ENCODE results near the gene DPYSL5.
A peak's percentile ranks its signal among the peaks of the same experiment; 100 is the strongest.

Gene DPYSL5

DNA sequence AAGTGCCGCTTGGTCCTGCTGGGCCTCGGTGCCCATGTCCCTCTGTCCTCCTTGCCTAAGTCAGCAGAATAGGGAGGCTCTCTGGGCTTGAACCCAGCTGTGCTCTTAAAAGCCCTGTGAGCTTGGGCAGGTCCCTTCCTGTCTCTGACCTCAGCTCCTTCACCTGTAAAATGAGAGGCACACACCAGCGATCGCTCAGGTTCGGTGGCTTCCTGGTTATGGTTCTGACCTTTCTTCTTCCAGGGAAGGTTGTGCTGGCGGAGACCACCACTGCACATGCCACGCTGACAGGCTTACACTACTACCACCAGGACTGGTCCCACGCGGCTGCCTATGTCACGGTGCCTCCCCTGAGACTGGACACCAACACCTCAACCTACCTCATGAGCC, 86.4 kb downstream of the DPYSL5 start:
- DNase-seq: no peak

GRCh38 chr2:26934985-26935384, 87.1 kb downstream of the DPYSL5 start:
- no peak for DNase-seq

DNA sequence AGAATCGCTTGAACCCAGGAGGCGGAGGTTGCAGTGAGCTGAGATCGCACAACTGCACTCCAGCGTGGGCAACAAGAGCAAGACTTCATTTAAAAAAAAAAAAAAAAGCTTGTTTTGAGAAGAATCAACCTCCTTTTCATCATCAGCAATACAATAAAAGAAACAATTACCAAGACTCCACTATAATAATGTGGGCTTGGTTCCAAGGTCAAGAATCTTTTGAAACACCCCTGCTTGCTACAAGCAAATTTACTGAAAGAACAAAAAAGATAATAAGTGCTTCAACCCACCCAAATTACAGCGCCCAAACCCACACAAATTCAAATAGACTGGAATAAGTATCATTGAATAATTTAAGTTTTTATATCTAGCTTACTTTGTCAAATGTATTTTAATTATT, 88.9 kb downstream of the DPYSL5 start:
- no peak for DNase-seq

- no peak for DNase-seq
These were observed 90.6 kb downstream of the DPYSL5 start for GRCh38 chr2:26938399-26939118.

DNA sequence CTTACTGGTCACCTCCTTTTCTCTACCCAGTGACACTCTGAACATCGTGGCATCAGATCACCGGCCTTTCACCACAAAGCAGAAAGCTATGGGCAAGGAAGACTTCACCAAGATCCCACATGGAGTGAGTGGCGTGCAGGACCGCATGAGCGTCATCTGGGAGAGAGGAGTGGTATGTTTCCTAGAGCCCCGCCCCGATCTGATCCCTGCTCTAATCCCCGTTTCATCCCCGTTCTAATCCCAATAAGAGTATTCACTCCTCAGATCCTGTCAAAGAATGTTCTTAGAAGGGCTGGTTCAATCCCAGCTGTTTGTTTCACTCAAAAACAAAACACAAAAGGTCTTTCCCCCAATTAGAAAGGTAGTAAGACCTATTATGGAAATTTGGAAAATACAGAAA, 92.1 kb downstream of the DPYSL5 start:
- no peak for DNase-seq

- no peak for DNase-seq
These were observed 93.6 kb downstream of the DPYSL5 start for GRCh38 chr2:26941486-26941885.

DNA sequence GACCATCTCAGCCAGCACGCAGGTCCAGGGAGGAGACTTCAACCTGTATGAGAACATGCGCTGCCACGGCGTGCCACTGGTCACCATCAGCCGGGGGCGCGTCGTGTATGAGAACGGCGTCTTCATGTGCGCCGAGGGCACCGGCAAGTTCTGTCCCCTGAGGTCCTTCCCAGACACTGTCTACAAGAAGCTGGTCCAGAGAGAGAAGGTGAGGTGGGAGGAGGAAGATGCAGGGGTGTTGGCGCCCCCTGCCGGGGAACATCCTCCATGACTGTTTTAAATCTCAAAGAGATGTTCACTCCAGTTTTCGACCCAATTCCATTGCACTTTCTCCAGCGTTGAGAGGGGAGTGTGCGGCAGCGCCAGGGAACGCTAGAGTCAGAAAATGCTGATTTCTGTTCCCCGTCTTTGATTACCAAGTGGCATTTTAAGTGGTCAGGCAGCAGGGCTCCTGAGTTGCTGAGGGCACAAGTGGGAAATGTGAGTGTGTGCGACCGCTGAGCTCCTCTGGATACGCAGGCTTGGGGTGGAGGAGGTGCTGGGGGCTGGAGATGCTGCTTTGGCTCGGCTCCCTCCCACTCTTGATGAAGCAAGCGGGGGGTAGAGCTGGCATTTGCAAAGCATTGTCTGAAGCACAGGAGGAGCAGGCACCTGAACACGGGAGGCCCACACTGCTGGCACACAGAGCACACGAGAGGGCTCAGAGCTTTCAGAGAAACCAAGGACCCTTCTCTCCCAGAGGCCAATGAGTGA, 94.8 kb downstream of the DPYSL5 start:
- peak; percentile 21 for DNase-seq

GRCh38 chr2:26945991-26946750, 98.2 kb downstream of the DPYSL5 start:
- no peak for DNase-seq

DNA sequence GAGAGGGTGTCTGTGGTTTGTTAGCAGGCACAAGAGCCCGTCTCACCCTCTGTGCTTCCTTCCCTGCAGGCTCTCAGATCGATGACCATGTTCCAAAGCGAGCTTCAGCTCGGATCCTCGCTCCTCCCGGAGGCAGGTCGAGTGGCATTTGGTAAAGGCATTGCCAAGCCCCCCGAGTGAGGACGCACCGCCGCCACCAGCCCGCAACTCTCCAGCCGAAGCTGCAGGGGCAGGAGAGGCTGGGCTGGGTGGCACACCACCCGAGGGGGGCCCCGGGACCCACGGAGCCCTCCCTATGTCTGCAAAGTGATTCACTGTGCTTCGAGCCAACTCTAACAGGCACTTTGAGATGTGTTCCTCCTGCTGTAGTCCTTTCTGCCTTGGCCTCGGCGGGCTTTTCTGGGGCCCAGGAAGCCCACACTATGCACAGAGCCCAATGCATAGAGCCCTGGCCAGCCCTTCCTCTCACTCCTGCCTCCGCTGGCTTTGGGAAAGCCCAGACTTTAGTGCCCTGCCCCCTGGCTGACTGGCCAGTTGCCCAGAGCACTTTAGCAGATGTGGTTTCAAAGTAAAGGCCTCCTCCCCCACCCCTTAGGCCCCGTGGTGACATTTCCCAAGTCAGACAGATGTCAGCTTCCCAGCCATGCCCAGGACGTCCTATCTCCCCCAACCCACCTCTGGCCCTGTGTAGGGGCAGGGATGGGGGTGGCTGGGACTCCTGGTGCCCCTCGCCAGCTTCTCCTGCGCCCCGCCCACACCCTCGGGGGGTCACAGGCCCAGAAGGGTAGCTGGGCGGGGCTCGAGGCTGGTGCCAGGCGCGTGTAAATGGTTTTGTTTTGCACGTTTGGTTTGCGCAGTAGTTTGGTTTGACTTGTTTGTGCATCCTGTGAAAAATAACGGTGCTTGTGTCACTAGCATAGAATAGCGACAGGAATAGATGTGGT, 99.2 kb downstream of the DPYSL5 start:
- no peak for DNase-seq

- no peak for DNase-seq
These were observed 100.9 kb downstream of the DPYSL5 start for GRCh38 chr2:26948800-26949199.

- no peak for DNase-seq
These were observed 102.3 kb downstream of the DPYSL5 start for GRCh38 chr2:26950246-26950645.

- no peak for DNase-seq
These were observed 103.3 kb downstream of the DPYSL5 start for GRCh38 chr2:26951236-26951635.

DNA sequence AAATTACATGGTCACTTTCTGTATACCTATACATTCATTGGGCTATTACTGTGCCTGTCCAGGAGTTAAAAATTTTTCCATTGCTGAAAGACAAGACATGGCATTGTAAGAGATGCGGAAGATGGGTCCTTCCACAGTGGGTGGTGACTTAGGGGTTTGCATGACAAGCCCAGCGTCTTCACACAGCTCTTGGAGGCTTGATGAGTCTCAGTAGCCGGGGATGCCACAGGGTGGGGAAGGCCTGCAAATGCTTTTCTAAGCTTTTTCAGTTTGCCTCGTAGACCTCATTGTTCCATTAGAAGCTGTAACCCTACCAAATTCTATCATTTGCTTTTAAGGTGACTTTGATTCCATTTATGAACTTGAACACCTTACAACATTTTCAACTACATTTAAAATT, 104.4 kb downstream of the DPYSL5 start:
- DNase-seq: no peak

- no peak for DNase-seq
These were observed 106.2 kb downstream of the DPYSL5 start for GRCh38 chr2:26954135-26954534.

GRCh38 chr2:26957041-26957440, 109.1 kb downstream of the DPYSL5 start:
- DNase-seq: no peak

DNA sequence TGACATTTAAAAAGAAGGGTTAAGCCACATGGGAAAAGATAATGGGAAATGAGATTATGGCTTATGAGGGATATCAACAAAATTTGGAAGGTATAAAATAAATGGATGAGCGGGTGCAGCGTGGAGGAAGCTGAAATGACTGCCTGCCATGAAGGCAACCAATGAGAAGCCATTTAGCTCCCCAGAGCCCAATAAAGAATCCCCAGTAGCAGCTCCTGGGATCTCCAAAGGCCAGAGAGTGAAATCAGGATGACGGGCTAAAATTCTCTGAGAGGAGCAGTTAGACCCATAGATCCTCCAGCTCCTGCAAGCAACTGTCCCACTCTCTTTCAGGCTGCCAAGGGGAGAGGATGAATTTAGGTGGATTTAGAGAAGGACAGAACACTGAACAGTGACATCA, 109.6 kb downstream of the DPYSL5 start:
- peak; percentile 18 for DNase-seq

- DNase-seq: no peak
These were observed 111.4 kb downstream of the DPYSL5 start for GRCh38 chr2:26959331-26959730.

DNA sequence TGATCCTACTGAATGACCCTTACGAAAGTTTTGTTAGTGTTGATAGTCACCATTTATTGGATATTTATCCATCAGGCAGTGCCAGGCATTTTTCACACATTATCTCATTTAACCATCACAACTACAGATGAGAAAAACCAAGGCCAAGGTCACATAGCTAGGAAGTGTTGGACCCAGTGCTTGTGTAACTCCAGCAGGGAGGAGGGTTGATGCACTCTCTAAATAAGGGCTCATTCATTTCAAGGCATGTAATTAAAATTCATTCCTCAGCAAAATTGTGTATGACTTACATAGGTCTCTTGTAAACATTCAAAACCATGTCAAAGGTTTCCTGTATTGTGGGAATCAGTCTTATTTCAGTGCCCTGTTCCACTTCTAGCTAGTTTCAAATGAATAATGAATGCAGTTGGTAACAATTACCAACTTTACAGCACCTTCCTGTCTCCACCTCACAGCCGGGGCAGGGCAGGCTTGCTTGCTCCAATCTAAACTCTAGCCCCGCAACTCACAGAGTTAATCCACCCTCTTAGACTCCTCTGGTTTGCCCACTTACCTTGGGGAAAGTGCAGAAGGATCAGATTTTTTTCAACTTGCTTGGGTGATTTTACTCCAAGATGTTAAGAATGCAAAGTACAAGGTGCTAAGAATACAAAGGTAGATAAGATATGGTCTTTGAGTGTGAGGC, 116.7 kb downstream of the DPYSL5 start:
- DNase-seq: no peak

DNA sequence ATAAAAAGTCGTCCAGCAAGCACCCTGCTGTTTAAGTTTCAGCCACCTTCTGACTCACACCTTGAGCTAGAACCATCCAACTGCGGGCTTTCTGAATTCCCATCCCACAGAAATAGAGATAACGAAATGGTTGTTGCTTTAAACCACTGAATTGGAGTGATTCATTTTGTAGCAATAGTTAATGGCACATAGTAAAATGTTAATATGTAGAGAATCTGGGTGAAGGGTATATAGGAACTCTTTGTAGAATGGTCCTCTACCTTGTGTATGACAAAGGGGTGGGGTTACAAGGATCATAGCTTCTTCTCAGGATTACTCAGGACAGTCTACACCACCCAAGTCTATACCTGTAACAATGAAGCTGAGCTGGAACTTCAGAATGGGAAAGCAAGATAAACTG, 120.1 kb downstream of the DPYSL5 start:
- no peak for DNase-seq

- no peak for DNase-seq
These were observed 121.3 kb downstream of the DPYSL5 start for GRCh38 chr2:26969077-26969844.

- DNase-seq: peak; percentile 73
These were observed 122.5 kb downstream of the DPYSL5 start, which contains the start of gene MAPRE3 for GRCh38 chr2:26970244-26970927. MAPRE3 (plus strand) TSS chr2:26970637; CDS start chr2:27022219, 51,582 bp downstream.

Measured in NCI-H526 treated with DMSO at 0.1 percent for 48 hours (cell line).